HG03575 (cell line): Measurements from ENCODE around the gene TMTC2.
"Not testable (repeated sequence)": the region's sequence is repeated elsewhere in the genome, so short reads cannot be mapped to it uniquely, and the experiment has no call there.

Experiments used
- ATAC-seq: cut with Tn5 transposase; IDR thresholded peaks from one replicate; pipeline ENCODE4 v1.9.1; 2021; ENCODE audit not compliant: unreplicated experiment, insufficient number of reproducible peaks, low FRiP score; ENCODE audit errors: extremely low read depth

The TMTC2 gene

GRCh38 chr12:82714427-82714826 lies 27.7 kb downstream of the TMTC2 start:
- no peak for ATAC-seq

- ATAC-seq = no peak
These were observed 35.0 kb downstream of the TMTC2 start for GRCh38 chr12:82721726-82722125.

DNA sequence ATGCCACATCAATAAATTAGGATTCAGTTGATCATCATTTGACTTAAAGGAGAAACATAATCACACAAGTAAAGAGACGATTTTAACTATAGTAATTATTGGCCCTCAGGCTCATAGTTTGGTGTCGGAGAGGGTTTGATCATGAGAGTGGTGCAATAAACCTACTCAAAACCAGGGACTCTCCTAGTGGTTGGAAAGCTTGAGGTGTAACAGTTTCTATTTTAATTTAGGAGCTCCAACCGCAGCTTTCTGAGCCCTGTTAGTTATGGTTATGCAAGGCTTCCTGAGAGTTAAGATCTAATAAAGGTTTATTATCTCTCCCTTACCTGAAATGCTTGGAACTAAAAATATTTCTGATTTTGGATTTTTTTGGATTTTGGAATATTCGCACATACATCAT lies 36.4 kb downstream of the TMTC2 start:
- no peak for ATAC-seq

DNA sequence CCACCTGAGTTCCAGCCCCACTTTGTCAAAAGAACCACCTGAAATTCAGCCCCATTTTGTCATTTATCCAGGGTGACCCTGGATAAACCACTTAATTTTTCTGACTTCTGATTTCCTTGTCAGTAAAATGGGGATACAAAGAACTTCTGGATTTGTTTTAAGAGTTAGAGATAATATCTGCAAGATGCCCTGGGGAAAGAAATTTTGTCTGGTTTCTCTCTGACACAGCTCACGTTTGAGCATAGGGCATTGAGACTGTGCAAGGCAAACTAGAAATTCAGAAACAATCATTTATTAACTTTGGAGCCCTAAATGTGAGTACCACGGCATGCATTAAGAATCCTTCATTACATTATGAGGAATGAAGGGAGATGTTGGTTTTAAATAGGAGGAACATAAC lies 37.2 kb downstream of the TMTC2 start:
- no peak for ATAC-seq

DNA sequence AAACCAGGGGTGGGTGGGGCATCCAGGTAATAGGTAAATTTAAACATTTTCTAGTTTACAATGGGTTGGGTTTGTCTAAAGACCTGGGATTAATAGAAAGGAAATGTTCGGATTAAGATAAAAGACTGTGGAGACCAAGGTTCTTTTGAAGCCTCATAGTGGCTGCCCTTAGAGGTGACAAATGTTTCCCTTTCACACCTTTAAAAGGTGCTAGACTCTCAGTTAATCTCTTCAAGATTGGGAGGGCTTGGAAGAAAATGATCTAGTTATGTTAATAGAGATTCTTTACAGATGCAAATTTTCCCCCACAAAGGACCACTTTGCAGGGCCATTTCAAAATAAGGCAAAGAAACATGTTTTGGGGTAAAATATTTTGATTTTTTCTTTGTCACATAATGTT lies 39.0 kb downstream of the TMTC2 start:
- ATAC-seq = no peak

- ATAC-seq = no peak
These were observed 41.2 kb downstream of the TMTC2 start for GRCh38 chr12:82727886-82728285.

DNA sequence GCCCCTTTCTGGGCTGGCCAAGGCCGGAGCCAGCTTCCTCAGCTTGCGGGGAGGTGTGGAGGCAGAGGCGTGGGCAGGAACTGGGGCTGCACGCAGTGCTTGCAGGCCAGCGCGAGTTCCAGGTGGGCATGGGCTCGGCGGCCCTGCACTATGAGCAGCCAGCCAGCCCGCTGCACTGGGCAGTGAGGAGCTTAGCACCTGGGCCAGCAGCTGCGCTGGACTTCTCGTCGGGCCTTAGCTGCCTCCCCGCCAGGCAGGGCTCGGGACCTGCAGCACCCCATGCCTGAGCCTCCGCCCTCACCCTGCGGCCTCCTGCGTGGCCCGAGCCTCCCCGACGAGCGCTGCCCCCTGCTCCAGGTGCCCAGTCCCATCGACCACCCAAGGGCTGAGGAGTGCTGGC lies 42.0 kb downstream of the TMTC2 start:
- ATAC-seq = no peak

- no peak for ATAC-seq
These were observed 44.3 kb downstream of the TMTC2 start for GRCh38 chr12:82730953-82731459.

GRCh38 chr12:82740129-82741000 lies 53.7 kb downstream of the TMTC2 start:
- ATAC-seq = no peak

DNA sequence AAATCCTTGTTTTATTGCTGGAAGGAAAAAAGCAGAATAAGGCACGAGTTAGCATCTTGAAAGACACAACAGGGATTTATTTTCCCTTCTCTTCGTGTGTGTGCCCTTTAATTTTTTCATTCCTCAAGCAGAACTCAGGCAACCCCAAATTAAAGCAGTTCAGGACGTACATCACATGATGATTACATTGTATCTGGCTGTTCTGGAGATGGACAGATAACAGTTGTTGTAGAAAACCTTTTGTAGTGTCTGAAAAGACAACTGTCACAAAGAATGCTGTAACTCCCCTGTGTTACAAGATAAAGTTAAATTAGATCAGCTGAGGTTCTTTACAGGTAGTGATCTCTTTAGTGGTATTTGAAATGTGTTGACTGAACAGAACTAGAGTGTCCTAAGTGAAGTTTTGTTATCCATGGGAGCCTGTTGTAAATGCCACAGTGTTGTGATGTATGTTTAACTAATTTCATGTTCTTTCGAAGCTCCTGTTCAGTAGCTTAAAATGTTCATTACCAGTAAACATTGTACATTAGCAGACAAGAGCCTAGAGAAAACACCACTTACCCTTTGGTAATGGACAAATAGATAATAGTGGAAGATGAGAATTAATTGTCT lies 58.5 kb downstream of the TMTC2 start:
- ATAC-seq = no peak

- ATAC-seq = no peak
These were observed 59.1 kb downstream of the TMTC2 start for GRCh38 chr12:82745807-82746206.

DNA sequence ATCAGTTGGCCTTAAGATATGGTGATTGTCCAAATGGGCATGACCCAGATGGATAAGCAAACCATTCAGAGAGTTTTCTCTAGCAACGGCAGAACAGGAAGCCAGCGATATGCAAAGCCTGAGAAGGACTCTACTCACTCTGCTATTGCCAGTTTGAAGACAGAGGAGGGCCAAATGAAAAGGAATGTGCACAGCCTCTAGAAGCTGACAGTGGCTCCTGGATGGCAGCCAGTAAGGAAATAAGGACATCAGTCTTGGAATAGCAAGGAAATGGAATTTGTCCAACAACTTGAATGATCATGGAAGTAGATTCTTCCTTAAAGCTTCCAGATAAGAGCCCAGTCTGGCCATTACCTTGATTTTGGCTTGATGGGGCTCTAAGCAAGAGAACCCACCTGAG lies 60.0 kb downstream of the TMTC2 start:
- ATAC-seq = no peak

GRCh38 chr12:82749015-82749414 lies 62.3 kb downstream of the TMTC2 start:
- no peak for ATAC-seq

DNA sequence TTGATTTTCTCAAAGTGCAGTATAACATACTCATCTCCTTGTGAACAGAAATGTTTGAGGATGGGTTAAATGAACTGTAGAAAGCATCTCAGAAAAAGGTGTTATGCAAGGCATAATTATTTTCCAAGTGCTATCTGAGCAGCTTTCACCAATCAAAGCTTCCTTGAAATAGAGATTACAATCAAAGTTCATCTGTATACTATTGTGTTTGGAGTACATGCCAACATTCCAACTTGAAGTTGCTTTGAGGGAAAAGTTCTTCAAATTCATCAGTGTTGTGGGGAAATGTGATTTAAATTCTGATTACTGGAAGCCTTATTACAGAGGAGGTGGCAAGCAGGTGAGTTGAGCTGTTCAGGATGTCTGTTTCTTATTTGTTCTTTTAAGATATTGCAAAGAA lies 68.2 kb downstream of the TMTC2 start:
- ATAC-seq = no peak

GRCh38 chr12:82756303-82756702 lies 69.6 kb downstream of the TMTC2 start:
- no peak for ATAC-seq

GRCh38 chr12:82757059-82757458 lies 70.4 kb downstream of the TMTC2 start:
- ATAC-seq = no peak

- ATAC-seq = no peak
These were observed 71.0 kb downstream of the TMTC2 start for GRCh38 chr12:82757656-82758055.

GRCh38 chr12:82758749-82759330 lies 72.1 kb downstream of the TMTC2 start:
- no peak for ATAC-seq

DNA sequence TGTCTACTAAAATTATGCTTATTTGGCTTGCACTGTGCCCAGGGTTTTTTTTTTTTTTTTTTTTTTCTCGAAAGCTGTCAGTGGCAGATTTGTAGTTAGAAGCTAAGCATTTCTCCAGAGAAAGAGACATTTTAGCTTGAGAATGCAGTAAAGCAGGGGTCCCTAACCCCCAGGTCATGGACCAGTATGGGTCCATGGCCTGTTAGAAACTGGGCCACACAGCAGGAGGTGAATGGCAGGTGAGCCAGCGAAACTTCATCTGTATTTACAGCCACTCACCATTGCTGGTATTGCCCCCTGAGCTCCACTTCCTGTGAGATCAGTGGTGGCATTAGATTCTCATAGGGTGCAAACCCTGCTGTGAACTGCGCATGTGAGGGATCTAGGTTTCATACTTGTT lies 73.7 kb downstream of the TMTC2 start:
- ATAC-seq = no peak

- ATAC-seq = not testable (repeated sequence)
These were observed 78.5 kb downstream of the TMTC2 start for GRCh38 chr12:82765206-82765605.
